Measurements from ENCODE around the gene ERBB4.

GRCh38 chr2:211451642-211452041, 1087.0 kb downstream of the ERBB4 start:
- TF ChIP-seq GATA3 (IDR thresholded peaks at IDR 0.05; ENCODE audit: low read depth, low read length) (no peak), GATA2 (IDR thresholded peaks at IDR 0.05; ENCODE audit: low read depth, low read length) (no peak)

All from SH-SY5Y (cell line).